NCI-H2029 treated with DMSO at 0.1 percent for 48 hours (cell line): ENCODE results near the gene ARSA.

Experiments
- DNase-seq: peaks from one replicate; lab custom pipeline; 2025; lab: John Stamatoyannopoulos, UW

ARSA gene

GRCh38 chr22:50579752-50580151, 48.2 kb downstream of the ARSA start:
- no peak for DNase-seq

- DNase-seq, result no peak
These were observed 49.1 kb downstream of the ARSA start for GRCh38 chr22:50578776-50579310.

GRCh38 chr22:50577987-50578775, 49.8 kb downstream of the ARSA start, which contains the start of gene CPT1B:
CPT1B (minus strand) TSS chr22:50578427; CDS start chr22:50577915, 512 bp downstream.
- no peak for DNase-seq

GRCh38 chr22:50577697-50577986, 50.3 kb downstream of the ARSA start:
- DNase-seq, result no peak

- DNase-seq, result no peak
These were observed 50.9 kb downstream of the ARSA start for GRCh38 chr22:50576806-50577696.

GRCh38 chr22:50576070-50576469, 51.9 kb downstream of the ARSA start:
- DNase-seq, result no peak

- DNase-seq, result no peak
These were observed 52.5 kb downstream of the ARSA start for GRCh38 chr22:50575426-50575941.
